Chondrocyte (in vitro differentiated cells): ENCODE results near the gene BANF1. TPM values are rescaled to one million over a fixed set of nuclear protein-coding genes. Genes with fewer than 3 reads are reported as not detected.
"Not testable (repeated sequence)": the region's sequence is repeated elsewhere in the genome, so short reads cannot be mapped to it uniquely, and the experiment has no call there.

Source experiments
- DNase-seq: peaks from one replicate; pipeline ENCODE4 v3.0.0; 2021; ENCODE audit warnings: mixed read lengths, low spot score
- H3K27ac Mint-ChIP-seq: one replicate; pipeline ENCODE4 v1.8.0; 2021; ENCODE audit warnings: mild to moderate bottlenecking, moderate library complexity, mixed read lengths; ENCODE audit not compliant: unreplicated experiment
- H3K27me3 Mint-ChIP-seq: 2 replicates; pipeline ENCODE4 v1.8.0; 2021; ENCODE audit warnings: low read depth, mixed read lengths
- H3K36me3 Mint-ChIP-seq: 2 replicates; pipeline ENCODE4 v1.8.0; 2021; ENCODE audit warnings: low read depth, mixed read lengths
- H3K4me1 Mint-ChIP-seq: 2 replicates; pipeline ENCODE4 v1.8.0; 2021; ENCODE audit warnings: low read depth, mild to moderate bottlenecking, mixed read lengths
- H3K4me3 Mint-ChIP-seq: one replicate; pipeline ENCODE4 v1.8.0; 2021; ENCODE audit warnings: mild to moderate bottlenecking, moderate library complexity, mixed read lengths; ENCODE audit not compliant: unreplicated experiment
- H3K9me3 Mint-ChIP-seq: 2 replicates; pipeline ENCODE4 v1.8.0; 2021; ENCODE audit warnings: low read depth, mixed read lengths
- CTCF ChIP-seq: fragments of 200-600 bp; sonication (generic); IDR thresholded peaks from 2 replicates; pipeline ENCODE4 v1.5.0; 2021; ENCODE audit warnings: antibody characterized with exemption, mild to moderate bottlenecking, moderate library complexity
- total RNA-seq: library from RNA; stranded (reverse); gene quantifications from 3 replicates; pipeline ENCODE4 v1.2.1, GENCODE V29; 2021

Gene BANF1
- total RNA-seq, 1 donor from 2014 or later = 187 TPM

GRCh38 chr11:66020618-66021357, 18.5 kb downstream of the BANF1 start:
- peaks cover 3% of the 10 kb centered on the region for H3K27me3 Mint-ChIP-seq
- no peak overlapping the region for H3K4me3 Mint-ChIP-seq
- no peaks in the 10 kb centered on the region for H3K9me3 Mint-ChIP-seq
- H3K4me1 Mint-ChIP-seq = peaks cover 37% of the 10 kb centered on the region
- TF ChIP-seq CTCF = no peak
- H3K27ac Mint-ChIP-seq = peak overlapping the region; percentile 51
- no peaks in the 10 kb centered on the region for H3K36me3 Mint-ChIP-seq
- DNase-seq = no peak

GRCh38 chr11:66022401-66023185, 20.3 kb downstream of the BANF1 start:
- peak overlapping the region; percentile 46 for H3K4me3 Mint-ChIP-seq
- no peaks in the 10 kb centered on the region for H3K36me3 Mint-ChIP-seq
- TF ChIP-seq CTCF = peak; percentile 94
- no peaks in the 10 kb centered on the region for H3K9me3 Mint-ChIP-seq
- H3K27ac Mint-ChIP-seq = no peak overlapping the region
- DNase-seq = no peak
- H3K27me3 Mint-ChIP-seq = peaks cover 3% of the 10 kb centered on the region
- peaks cover 26% of the 10 kb centered on the region for H3K4me1 Mint-ChIP-seq

DNA sequence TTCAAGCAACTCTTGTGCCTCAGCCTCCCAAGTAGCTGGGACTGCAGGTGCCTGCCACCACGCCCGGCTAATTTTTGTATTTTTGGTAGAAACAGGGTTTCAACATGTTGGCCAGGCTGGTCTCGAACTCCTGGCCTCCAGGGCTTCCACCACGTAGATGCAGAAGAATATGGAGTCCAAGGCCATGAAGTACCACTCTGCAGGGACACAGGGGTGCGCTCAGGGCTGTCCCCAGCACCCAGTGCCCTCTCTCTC, 20.8 kb downstream of the BANF1 start:
- H3K4me3 Mint-ChIP-seq, H3K36me3 Mint-ChIP-seq, H3K27me3 Mint-ChIP-seq, H3K27ac Mint-ChIP-seq, H3K9me3 Mint-ChIP-seq, DNase-seq: not testable (repeated sequence)
- H3K4me1 Mint-ChIP-seq = peaks cover 26% of the 10 kb centered on the region

DNA sequence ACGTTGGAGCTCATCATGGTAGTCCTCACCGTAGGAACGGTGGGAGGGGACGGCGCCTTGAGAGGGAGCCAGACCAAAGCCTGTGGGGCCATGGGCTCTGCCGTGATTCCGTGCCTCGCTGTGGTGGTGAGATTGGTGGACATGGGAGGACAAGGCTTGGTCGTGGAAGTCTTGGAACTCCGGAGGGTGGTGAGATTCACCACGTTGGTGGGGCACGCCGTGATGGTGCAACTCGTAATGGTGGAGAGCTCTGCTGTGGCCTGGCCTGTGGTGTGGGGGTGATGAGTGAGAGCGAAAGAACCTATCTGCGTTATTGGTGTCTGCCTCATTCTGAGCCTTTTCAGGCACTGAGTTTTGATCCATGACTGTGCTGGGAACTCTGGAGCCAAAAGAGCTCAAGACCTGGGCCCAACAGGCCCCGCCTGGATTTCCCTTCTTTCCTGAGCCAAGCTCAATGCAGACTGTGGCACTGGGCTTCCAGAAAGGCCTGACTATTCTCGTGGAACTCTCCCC, 23.8 kb downstream of the BANF1 start, which contains the start of gene CATSPER1:
TSS of gene CATSPER1 (minus strand) at position 463 of the 513 bp plus-strand sequence. CDS start at position 363, 100 bp downstream.
- H3K36me3 Mint-ChIP-seq = no peaks in the 10 kb centered on the region
- no peak for DNase-seq
- no peak for TF ChIP-seq CTCF

DNA sequence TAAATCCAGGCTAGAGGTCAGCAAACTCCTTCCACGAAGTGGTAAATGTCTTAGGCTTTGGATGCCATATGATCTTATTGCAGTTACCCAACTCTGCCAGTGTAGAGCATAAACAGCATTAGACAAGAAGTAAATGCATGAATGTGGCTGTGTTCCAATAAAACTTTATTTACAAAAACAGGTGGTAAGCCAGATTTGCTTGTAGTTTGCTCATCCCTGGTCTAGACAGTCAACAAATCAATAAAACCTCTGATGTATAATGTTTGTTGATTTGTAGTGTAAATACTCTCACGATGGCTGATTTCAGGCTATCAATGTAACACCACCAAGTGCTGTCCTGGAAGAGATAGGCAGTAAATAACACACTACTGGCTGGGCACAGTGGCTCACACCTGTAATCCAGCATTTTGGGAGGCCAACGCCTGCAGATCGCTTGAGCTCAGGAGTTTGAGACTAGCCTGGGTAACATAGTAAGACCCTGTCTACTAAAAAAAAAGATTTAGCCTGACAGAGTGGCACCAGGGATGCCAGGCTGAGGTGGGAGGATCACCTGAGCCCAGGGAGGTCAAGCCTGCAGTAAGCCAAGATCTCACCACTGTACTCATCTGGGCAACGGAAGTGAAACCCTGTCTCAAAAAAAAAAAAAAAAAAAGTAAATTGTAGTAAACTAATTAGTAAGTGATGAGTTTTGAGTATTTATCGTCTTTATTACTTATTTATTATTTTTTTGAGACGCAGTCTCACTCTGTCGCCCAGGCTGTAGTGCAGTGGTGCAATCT, 30.8 kb downstream of the BANF1 start:
- no peak for TF ChIP-seq CTCF
- Mint-ChIP-seq H3K27ac (no peak overlapping the region), H3K36me3 (peaks cover 3% of the 10 kb centered on the region), H3K4me3 (no peak overlapping the region), H3K27me3 (peaks cover 5% of the 10 kb centered on the region), H3K9me3 (peaks cover 4% of the 10 kb centered on the region), H3K4me1 (no peaks in the 10 kb centered on the region)
- DNase-seq = no peak

More for the DNA sequence above, 23.8 kb downstream of the BANF1 start, which contains the start of gene CATSPER1:
- no peak within 1 kb of the TSS for H3K4me3 Mint-ChIP-seq
- H3K27me3 Mint-ChIP-seq = peaks cover 3% of the 10 kb centered on the region
- H3K9me3 Mint-ChIP-seq = no peaks in the 10 kb centered on the region
- H3K4me1 Mint-ChIP-seq = peaks cover 16% of the 10 kb centered on the region
- no peak within 1 kb of the TSS for H3K27ac Mint-ChIP-seq
